Suprapubic skin (tissue), 3 donors: ENCODE measurements around the gene CELF4.

ENCODE experiments used
- POLR2A ChIP-seq, 2 donors: fragments of 450-650 bp; IDR thresholded peaks; one replicate each; pipeline ENCODE4 v1.6.1; 2017; ENCODE audit warnings: antibody characterized with exemption in 2 of 2, mild to moderate bottlenecking in 2 of 2, moderate library complexity in 2 of 2
- TF ChIP-seq, protein P1 (sequence below), 2 donors: fragments of 200-600 bp in 1 of 2; fragments of 450-650 bp in 1 of 2; sonication (generic) in 1 of 2; IDR thresholded peaks; one replicate each; pipeline ENCODE4 v1.5.1; 2016 to 2019; ENCODE audit warnings: antibody characterized with exemption in 2 of 2, mild to moderate bottlenecking in 1 of 2, moderate library complexity in 1 of 2

DNA sequence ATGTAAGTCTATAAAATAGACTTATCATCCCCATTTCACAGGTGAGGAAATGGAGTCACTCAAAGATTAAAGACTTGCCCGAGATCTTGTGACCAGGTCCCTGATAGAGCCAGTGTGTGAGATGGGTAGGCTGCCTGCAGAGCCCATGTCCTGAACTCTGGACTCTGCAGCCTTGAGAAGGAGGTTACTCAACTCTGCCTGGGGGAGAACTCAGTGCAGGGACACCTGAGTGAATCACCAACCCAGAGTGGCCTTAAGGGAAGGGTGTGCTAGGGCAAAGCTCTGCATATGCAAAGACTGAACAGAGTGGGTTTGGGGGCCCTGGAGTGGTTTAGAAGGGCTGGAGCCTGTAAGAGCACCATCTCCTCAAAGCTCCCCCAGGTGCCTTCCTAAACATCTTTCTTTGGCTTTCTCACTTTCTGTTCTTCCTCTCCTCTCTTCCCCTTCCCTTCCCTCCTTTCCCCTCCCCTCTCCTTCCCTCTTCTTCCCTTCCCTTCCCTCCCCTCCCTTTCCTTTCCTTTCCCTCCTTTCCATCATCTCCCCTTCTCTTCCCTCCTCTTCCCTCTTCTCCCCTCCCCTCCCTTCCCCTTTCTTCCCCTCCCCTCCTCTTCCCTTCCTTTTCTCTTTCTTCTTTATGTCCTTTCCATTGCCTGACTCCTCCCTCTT is 67.6 kb downstream of the CELF4 start:
- no peak for TF ChIP-seq POLR2A (IDR thresholded peaks at IDR 0.05)
- TF ChIP-seq, protein P1, sequence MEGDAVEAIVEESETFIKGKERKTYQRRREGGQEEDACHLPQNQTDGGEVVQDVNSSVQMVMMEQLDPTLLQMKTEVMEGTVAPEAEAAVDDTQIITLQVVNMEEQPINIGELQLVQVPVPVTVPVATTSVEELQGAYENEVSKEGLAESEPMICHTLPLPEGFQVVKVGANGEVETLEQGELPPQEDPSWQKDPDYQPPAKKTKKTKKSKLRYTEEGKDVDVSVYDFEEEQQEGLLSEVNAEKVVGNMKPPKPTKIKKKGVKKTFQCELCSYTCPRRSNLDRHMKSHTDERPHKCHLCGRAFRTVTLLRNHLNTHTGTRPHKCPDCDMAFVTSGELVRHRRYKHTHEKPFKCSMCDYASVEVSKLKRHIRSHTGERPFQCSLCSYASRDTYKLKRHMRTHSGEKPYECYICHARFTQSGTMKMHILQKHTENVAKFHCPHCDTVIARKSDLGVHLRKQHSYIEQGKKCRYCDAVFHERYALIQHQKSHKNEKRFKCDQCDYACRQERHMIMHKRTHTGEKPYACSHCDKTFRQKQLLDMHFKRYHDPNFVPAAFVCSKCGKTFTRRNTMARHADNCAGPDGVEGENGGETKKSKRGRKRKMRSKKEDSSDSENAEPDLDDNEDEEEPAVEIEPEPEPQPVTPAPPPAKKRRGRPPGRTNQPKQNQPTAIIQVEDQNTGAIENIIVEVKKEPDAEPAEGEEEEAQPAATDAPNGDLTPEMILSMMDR (IDR thresholded peaks at IDR 0.05): no peak
